Mucosa of stomach (tissue), 1 donor: ENCODE data around the gene DACT2.
"Not testable (repeated sequence)": the region's sequence is repeated elsewhere in the genome, so short reads cannot be mapped to it uniquely, and the experiment has no call there.

ENCODE experiments used
- H3K27me3 ChIP-seq: one replicate; pipeline ENCODE4 v1.7.0; 2013; ENCODE audit warnings: mild to moderate bottlenecking, low read length; ENCODE audit not compliant: control insufficient read depth, insufficient read depth
- H3K36me3 ChIP-seq: one replicate; pipeline ENCODE4 v1.7.0; 2013; ENCODE audit warnings: low read length; ENCODE audit not compliant: control insufficient read depth, insufficient read depth
- H3K4me1 ChIP-seq: one replicate; pipeline ENCODE4 v1.7.0; 2013; ENCODE audit warnings: mild to moderate bottlenecking, low read length; ENCODE audit not compliant: control insufficient read depth, insufficient read depth
- H3K4me3 ChIP-seq: one replicate; pipeline ENCODE4 v1.7.0; 2013; ENCODE audit warnings: low read length
- H3K9ac ChIP-seq: one replicate; pipeline ENCODE4 v1.7.0; 2013; ENCODE audit warnings: mild to moderate bottlenecking, low read length, moderate library complexity
- H3K9me3 ChIP-seq: one replicate; pipeline ENCODE4 v1.7.0; 2013; ENCODE audit warnings: mild to moderate bottlenecking, low read length, moderate library complexity; ENCODE audit not compliant: control insufficient read depth
- donor health status: Pancreatic carcinoma.

Gene DACT2

DNA sequence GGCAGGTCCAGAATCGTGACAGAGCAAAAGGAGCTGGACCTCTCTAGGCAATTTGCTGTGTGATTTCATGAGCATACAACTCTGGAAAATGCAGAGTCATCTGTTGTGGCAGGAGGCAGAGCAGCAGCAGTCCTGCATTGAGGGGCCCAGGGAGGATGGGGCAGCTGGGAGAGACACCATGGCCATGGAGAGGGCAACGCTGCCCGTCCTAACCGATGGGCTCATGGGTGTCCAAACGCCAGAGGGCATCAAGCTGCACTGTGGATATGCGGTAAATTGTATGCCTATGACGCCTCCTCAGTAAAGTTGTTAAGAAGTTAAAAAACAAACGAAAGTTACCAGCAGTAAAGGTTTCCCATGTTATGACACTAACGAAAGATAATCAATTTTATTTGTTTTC, 42.2 kb upstream of the DACT2 start:
- H3K9me3 ChIP-seq: no peaks in the 10 kb centered on the region
- no peak overlapping the region for H3K9ac ChIP-seq
- H3K4me3 ChIP-seq: no peak overlapping the region
- H3K36me3 ChIP-seq: no peaks in the 10 kb centered on the region
- no peaks in the 10 kb centered on the region for H3K27me3 ChIP-seq
- H3K4me1 ChIP-seq: no peaks in the 10 kb centered on the region

DNA sequence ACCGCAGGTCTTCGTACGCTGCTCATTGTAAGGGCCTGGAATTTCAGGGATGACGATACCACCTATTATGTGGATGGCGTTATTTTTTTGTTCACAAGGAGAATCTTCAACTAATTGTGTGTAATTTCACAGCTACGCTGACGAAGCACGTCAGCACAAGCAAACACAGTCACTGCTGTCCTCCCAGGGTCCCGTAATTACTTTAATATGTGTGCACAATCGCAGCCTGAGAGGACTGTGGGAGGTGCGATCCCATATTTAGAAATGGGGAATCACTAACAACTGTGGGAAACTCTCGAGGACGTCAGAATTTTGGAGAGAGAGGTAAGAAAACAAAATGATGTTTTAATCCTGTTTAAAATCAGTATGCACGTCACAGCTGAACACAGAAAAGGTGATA, 40.2 kb upstream of the DACT2 start:
- Histone ChIP-seq H3K27me3 (no peaks in the 10 kb centered on the region), H3K36me3 (no peaks in the 10 kb centered on the region), H3K4me1 (no peaks in the 10 kb centered on the region), H3K4me3 (no peak overlapping the region), H3K9ac (no peak overlapping the region), H3K9me3 (no peaks in the 10 kb centered on the region)

DNA sequence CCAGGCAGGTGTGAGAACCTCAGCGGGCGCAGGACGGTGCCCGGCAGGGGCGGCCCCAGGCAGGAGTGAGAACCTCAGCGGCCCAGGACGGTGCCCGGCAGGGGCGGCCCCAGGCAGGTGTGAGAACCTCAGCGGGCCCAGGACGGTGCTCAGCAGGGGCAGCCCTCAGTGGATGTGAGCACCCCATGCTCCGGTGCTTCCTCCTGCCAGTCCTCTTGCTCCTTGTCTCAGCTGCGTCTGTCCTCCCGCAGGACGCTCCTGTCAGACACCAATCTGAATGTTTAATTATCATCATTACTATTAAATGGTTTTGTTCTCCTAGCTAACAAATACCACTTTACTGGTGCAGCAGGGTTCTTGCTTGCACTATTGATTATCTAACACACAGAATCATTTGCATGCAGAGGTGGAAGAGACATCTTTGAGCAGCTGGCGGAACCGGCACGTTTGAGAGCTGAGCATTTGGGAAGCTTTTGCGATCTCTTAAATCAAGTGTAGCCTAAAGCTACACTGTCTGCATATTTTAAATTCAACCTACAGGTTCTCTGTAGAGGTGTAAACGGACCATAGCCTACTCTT, 39.4 kb upstream of the DACT2 start:
- Histone ChIP-seq H3K27me3 (no peaks in the 10 kb centered on the region), H3K4me1 (no peaks in the 10 kb centered on the region), H3K9ac (no peak overlapping the region), H3K36me3 (no peaks in the 10 kb centered on the region), H3K9me3 (no peaks in the 10 kb centered on the region), H3K4me3 (no peak overlapping the region)

DNA sequence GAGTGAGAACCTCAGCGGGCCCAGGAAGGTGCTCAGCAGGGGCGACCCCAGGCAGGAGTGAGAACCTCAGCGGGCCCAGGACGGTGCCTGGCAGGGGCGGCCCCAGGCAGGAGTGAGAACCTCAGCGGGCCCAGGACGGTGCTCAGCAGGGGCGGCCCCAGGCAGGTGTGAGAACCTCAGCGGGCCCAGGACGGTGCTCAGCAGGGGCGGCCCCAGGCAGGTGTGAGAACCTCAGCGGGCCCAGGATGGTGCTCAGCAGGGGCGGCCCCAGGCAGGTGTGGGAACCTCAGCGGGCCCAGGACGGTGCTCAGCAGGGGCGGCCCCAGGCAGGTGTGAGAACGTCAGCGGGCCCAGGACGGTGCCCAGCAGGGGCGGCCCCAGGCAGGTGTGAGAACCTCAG, 37.3 kb upstream of the DACT2 start:
- H3K4me1 ChIP-seq, H3K27me3 ChIP-seq, H3K36me3 ChIP-seq, H3K4me3 ChIP-seq, H3K9ac ChIP-seq, H3K9me3 ChIP-seq: not testable (repeated sequence)

DNA sequence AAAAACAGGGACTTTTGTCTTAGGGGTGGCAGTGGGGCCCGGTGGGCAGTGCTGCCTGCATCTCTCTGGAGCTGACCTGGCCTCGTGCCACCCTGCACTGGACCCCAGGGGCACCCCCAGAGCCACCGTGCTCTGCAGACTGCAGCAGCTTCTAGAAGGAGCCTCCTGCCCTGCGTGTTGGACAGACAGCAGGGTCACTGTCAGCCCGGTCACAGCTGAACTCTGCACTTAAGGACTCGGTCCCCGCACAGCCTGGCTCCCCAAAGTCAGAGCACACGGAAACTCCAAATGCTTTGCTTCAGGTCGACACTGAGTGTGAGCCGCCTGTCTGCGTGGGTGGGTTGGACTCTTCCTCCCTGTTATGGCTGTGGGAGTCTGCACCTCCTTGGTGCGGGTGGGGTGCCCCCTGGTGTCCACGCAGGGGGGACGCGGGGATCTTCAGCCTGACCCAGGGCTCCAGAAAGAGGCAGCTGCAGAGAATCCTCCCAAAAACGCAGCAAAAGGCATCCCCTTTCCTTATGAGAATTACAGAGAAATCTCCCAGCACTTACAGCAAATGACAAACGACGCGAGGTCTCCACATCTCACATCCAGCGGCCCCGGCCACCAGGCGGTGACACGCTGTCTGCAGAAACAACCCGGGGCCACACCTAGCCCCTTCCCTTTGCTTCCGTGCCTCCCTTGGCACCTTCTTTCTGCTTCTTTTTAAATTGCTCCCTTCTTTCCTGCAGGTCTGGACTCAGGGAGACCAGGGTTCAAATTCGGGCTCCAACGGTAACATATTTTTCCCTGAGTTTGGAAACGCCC, 36.3 kb upstream of the DACT2 start:
- Histone ChIP-seq H3K36me3 (no peaks in the 10 kb centered on the region), H3K27me3 (no peaks in the 10 kb centered on the region), H3K4me3 (no peak overlapping the region), H3K9ac (no peak overlapping the region), H3K9me3 (no peaks in the 10 kb centered on the region), H3K4me1 (no peaks in the 10 kb centered on the region)

DNA sequence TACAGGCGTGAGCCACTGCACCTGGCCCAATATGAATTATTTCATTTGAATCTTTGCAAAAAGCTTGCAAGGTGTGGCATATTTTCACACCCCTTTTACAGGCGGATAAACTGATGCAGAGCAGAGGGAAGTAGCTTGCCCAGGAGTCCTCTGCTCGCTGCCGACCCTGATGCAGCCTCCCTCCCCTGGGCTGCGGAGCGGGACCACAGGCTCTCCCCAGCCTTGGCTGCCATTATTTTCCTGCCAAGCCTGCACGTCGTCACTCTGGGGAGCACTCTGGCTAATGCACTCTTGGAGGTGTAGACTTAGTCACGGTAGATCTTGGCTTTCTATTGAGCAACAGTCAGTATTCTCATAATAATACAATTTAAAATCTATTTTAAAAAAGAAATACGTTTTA, 34.8 kb upstream of the DACT2 start:
- no peaks in the 10 kb centered on the region for H3K4me1 ChIP-seq

DNA sequence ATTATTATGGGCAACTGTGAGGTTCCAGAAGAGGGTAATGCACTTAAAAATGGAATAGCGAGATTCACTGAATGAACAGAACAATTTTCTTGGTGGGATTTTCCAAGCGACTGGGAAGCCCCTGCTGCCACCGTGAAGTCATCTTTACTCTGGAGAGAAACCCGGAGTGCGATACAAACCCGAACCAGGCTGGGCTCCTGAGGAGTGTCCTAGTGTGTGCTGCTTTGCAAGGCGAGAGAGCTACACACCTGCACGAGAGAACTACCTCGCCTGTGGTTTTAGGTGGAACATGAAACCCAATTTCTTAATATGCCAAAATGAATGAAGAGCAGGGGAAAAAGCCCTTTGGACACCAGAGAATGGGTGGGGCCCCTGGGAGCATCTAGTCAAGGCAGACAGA, 33.5 kb upstream of the DACT2 start:
- H3K36me3 ChIP-seq: no peaks in the 10 kb centered on the region
- no peaks in the 10 kb centered on the region for H3K4me1 ChIP-seq
- H3K9me3 ChIP-seq: no peaks in the 10 kb centered on the region
- no peak overlapping the region for H3K4me3 ChIP-seq
- H3K27me3 ChIP-seq: no peaks in the 10 kb centered on the region
- no peak overlapping the region for H3K9ac ChIP-seq

More for the DNA sequence above, 34.8 kb upstream of the DACT2 start:
- Histone ChIP-seq H3K9me3 (no peaks in the 10 kb centered on the region), H3K27me3 (no peaks in the 10 kb centered on the region), H3K36me3 (no peaks in the 10 kb centered on the region), H3K9ac (no peak overlapping the region), H3K4me3 (no peak overlapping the region)

DNA sequence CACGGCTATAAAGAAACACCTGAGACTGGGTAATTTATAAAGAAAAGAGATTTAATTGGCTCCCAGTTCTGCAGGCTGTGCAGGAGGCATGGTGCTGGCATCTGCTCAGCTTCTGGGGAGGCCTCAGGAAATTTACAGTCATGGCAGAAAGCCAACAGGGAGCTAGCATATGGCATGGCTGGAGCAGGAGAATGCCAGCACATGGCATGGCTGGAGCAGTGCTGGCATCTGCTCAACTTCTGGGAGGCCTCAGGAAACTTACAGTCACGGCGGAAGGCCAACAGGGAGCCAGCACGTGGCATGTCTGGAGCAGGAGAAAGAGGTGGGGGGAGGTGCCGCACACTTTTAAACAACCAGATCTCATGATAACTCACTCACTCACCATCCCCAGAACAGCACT, 32.5 kb upstream of the DACT2 start:
- Histone ChIP-seq H3K27me3 (no peaks in the 10 kb centered on the region), H3K4me3 (no peak overlapping the region), H3K9ac (no peak overlapping the region), H3K9me3 (no peaks in the 10 kb centered on the region), H3K36me3 (no peaks in the 10 kb centered on the region), H3K4me1 (no peaks in the 10 kb centered on the region)

DNA sequence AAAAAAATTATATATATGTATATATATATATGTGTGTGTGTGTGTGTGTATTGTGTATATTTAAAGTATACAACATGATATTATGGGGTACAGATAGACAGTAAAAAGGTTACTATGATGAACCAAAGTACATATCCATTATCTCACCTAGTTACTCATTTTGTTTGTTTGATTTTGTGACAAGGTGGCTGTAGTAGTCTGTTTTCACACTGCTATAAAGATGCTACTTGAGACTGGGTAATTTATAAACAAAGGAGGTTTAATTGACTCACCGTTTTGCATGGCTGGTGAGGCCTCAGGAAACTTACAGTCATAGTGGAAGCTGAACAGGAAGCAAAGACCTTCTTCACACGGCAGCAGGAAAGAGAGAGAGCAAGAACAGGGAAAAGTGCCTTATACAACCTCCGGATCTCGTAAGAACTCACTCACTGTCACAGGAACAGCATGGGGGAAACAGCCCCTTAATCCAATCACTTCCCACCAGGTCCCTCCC, 30.2 kb upstream of the DACT2 start:
- Histone ChIP-seq H3K9ac (no peak overlapping the region), H3K27me3 (no peaks in the 10 kb centered on the region), H3K4me3 (no peak overlapping the region), H3K9me3 (no peaks in the 10 kb centered on the region), H3K36me3 (no peaks in the 10 kb centered on the region), H3K4me1 (no peaks in the 10 kb centered on the region)

DNA sequence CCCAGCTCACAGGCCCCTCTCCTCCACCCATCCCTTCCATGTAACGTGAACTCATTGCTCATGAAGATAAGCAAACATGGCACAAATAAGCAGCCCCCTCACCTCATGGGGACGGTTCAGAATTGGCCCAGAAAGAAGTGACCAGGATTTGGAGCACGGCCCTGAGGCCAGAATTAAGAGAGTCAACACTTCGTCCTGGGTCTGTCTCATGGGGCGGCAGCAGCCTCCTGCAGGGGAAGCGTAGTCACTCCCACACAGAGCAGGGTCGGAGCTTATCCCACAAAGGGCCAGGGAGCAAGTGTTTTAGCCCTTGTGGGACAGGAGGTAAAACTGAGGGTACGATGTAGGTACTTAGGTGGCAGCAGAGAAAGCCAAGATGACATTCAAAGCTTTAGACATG, 28.6 kb upstream of the DACT2 start:
- H3K36me3 ChIP-seq: no peaks in the 10 kb centered on the region
- H3K4me3 ChIP-seq: no peak overlapping the region
- H3K27me3 ChIP-seq: no peaks in the 10 kb centered on the region
- no peak overlapping the region for H3K9ac ChIP-seq
- H3K4me1 ChIP-seq: peaks cover 3% of the 10 kb centered on the region
- no peaks in the 10 kb centered on the region for H3K9me3 ChIP-seq

DNA sequence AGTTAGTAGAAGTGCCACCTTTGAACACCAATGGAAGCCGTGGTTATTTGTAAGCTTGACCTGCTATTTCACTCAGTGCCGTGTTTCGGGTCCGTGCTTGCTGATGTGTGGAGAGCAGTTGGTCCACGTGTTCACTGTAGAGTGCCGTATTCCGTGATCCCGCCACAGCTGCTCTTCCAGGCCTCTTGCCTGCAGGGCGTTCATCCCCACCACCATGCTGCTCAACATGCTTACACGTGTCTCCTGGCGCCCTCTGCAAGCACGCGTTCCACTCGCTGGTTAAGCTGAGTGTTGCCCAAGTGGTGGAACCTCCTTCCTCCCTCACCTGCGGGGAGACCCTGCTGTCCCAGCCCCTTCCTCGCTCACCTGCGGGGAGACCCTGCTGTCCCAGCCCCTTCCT, 28.0 kb upstream of the DACT2 start:
- H3K27me3 ChIP-seq: no peaks in the 10 kb centered on the region
- H3K36me3 ChIP-seq: no peaks in the 10 kb centered on the region
- H3K9me3 ChIP-seq: no peaks in the 10 kb centered on the region
- no peak overlapping the region for H3K4me3 ChIP-seq
- H3K4me1 ChIP-seq: peaks cover 8% of the 10 kb centered on the region
- H3K9ac ChIP-seq: no peak overlapping the region

DNA sequence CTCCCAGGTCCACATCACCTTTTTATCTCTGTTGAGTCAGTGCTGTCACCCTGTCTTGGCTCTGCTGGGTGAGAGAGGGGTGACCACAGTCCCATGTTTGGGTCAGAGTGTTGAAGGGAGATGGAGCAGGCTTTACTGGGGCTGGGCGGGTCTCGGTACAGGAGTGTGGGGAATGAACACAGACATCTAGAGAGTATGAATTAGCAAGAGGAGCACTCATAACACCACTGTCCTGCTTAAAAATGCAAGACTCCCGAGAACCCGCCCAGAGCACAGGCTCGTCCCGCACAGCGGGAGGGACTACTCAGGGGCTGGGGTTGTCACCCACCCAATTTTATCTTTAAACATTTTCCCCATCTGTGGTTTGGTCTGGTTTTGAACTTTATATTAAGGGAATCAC, 27.5 kb upstream of the DACT2 start:
- H3K4me1 ChIP-seq: peaks cover 13% of the 10 kb centered on the region
- no peaks in the 10 kb centered on the region for H3K27me3 ChIP-seq
- H3K9ac ChIP-seq: no peak overlapping the region
- no peaks in the 10 kb centered on the region for H3K36me3 ChIP-seq
- no peak overlapping the region for H3K4me3 ChIP-seq
- H3K9me3 ChIP-seq: no peaks in the 10 kb centered on the region
